ENCODE measurements around the gene CP.
"Not testable (repeated sequence)": the region's sequence is repeated elsewhere in the genome, so short reads cannot be mapped to it uniquely, and the experiment has no call there.

The CP gene

DNA sequence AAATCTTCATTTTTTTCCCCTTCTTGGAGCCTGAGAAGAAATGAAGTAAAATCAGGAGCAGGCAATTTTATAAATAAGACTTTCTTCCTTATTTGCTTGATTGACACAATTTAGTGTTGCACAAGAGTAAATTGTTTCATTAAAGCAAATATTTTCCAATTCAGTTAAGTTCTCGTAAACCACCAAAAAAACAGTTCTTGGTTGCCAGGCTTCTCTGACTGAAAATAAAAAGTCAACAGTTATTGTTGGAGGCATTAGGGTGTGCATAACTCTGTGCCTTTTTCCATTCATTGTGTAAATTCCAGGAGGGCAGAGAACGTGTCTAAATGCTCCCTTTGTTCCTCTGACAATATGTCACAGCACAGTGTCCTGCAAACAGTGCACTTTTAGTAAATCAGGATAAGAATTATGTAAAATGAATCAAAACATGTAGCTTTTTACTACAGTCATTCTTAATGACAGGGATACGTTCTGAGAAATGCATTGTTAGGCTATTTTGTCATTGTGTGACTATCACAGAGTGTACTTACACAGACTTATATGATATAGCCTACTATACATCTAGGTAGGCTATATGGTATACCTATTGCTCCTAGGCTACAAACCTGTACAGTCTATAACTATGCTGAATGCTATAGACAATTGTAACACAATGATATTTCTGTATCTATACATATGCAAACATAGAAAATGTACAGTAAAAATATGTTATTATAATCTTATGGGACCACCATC lies at the start of gene CP:
Gene CP, minus strand, starts transcription at position 47 of the 735 bp plus-strand sequence. Its CDS starts 37 bp downstream, at position 10.
- no peak for DNase-seq

DNA sequence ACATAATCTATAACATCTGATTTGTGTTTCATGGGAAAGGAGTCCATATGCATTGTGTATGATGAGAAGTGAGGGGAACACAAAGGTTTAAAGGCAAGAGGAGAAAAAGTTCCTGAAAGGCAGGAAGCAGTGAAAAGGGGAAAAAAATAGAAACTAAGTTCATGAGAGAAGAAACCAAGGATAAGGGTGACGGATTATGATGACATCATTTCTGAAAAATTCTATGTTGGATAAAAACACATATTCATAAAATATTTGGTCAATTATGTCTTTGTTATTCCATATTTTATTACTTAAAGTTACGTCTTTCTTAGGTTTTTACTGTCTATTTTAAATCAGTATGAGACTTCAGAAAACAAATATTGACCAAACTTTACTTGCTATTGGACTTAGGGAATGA lies 48.6 kb upstream of the CP start:
- DNase-seq, result no peak

DNA sequence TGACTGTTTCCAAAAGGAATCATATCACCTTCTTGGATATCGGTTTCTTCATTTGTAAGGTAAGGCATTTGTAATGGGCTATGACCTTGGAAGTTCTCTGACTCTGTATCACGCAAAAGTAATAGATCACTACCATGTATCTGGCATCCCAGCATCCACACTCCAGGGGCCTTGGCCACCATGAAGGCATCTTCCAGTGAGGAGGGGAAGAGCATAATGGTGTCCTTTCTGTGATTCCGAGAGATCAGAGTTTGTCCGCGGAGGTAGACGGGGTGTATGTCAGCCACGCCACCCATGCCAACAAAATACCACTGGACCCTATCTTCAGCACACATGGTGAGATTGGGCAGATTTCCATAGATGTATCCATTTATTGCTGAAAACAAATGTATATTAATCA lies 48.1 kb upstream of the CP start:
- no peak for DNase-seq

DNA sequence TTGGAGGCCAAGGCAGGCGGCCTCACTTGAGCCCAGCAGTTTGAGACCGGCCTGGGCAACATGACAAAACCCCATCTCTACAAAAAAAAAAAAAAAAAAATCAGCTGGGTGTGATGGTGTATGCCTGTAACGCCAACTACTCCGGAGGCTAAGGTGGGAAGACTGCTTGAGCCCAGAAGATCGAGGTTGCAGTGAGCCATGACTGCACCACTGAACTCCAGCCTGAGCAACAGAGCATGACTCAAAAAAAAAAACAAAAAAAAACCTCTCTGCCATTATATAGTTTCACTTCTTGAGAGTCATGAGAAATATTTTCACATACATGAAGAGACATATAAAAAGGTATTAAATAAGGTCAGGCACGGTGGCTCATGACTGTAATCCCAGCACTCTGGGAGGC lies 45.9 kb upstream of the CP start:
- no peak for DNase-seq

DNA sequence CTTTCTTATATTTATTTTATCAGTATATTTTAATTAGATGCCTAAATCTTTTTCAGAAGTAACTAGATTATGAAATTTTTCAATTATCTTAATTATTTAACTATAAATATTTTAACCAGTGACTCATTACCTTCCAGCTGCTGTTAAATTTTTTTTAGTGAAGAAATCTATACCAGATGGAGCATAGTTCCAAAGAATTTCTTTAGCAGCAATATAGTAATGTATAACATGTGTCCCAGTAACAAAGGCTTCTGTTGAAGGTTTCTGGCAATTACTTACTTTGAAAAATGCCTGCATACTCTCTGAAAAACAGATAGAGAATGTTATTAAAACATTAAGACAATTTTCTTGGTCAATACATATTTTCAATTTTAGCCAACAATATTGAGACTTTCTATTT lies 45.1 kb upstream of the CP start:
- DNase-seq, result no peak

DNA sequence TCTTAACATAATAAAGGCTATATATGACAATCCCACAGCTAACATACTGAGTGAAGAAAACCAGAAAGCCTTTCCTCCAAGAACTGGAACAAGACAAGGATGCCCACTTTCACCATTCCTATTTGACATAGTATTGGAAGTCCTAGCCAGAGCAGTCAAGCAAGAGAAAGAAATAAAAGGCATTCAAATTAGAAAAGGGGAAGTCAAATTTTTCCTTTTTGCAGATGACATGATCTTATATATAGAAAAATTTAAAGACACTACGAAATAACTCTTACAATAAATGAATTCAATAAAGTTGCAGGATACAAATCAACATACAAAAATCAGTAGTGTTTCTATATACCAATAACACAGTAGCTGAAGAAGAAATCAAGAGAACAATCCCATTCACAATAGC lies 42.2 kb upstream of the CP start:
- DNase-seq, result no peak

DNA sequence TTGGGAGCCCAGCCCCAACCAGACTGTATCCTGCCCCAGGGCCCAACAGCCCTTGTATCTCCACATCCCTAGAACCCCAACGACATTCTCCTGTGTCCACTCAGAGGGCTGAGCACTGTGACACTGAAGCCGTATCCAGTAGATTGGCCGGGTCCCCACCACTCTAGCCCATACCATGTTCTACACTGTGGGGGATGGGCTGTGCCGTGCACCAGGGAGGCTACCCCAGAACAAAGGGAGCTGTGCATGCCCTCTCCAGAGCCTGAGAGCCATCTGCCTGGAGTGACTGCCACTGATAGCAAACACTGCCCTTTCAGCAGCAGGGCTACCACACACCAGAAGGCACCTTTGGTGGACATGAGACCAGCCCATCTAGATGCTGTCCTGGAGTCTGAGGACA lies 37.1 kb upstream of the CP start:
- no peak for DNase-seq

DNA sequence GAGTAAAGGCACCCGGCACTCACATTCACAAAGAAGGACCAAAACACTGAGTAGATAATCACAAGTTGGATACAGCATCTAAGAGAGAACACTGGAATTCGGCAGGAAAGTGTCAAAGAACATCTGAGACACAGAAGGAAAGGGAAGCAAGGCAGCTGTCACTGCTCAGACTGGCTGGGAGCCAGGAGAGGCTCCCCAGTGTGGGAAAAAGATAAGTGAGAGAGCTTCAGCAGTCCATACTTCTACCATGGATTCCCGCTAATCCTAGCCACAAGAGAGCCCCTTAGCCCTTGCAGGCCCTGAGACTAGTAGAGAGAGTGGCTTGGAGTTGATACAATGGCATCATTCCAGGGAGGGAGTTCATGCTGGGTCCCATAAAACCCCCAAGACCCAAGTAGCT lies 36.7 kb upstream of the CP start:
- no peak for DNase-seq

DNA sequence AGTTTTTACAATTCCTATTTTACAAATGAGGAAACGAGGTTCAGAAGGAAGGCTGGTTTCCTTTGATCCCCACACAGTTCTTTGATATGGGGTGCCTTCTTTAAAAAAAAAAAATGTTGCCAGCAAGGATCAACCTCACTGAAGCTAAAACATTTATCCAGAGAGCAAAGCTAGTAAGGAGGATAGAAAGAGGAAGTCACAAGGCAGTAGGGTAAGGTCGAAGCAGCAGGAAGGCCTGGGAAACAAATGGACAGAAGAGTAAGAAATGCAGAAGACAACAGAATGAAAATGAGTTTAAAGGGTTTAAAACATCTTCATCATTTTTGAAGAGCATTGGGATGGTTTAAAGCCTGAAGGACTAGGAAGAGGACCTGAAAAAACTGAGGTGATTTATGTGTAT lies 30.6 kb upstream of the CP start:
- no peak for DNase-seq

DNA sequence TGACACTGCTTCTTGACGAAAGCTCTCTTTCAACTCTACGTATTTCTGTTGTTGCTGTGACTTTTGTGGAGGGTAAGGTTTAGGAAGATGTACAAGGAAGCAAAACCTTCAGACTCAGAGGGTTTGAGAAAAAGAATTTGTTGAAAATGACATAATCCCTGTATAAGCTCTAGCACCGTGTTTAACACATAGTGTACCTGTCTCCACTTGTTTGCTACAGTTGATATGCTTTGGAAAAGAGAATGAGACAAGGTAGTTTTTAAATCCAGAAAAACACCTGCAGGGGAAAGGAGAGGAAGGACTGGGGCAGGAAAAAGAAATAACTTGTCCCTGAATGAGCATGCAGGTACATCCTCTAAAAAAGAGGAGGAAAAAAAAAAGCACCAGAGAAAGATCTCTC lies 29.6 kb upstream of the CP start:
- no peak for DNase-seq

DNA sequence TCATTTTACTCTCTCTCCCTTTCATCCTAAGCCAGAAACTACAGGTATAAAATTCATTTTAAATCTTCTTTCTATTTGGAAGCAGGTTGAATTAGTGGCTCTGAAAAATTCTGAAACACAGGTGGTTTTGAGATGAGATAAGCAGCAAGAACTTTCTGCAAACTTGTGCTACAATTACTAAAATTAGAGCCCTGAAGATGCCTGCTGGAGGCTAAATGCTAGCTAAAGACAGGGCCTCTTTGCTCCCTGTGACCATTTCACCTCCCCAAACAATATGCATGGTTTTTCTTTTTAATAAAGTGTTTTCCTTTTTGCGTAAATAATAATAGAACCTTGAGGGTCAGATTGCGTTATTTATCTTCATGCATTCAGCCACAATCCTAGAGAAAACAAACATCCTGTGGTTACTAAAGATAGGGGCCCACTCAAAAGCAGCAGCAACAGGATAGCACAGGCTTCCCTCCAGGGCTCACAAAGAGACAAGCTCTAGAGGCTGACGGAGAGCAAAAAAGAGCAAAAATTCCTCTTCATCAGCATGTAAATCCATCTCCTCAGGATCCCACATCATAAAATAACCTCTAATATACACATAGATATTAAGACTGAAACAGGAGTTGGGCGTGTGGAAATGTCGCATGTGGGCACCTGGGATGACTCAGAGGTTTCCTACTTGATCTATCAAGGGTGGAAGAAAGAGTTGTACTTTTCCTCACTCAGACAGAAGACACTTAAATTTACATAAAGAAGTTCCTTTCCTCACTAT lies 26.5 kb upstream of the CP start:
- no peak for DNase-seq

DNA sequence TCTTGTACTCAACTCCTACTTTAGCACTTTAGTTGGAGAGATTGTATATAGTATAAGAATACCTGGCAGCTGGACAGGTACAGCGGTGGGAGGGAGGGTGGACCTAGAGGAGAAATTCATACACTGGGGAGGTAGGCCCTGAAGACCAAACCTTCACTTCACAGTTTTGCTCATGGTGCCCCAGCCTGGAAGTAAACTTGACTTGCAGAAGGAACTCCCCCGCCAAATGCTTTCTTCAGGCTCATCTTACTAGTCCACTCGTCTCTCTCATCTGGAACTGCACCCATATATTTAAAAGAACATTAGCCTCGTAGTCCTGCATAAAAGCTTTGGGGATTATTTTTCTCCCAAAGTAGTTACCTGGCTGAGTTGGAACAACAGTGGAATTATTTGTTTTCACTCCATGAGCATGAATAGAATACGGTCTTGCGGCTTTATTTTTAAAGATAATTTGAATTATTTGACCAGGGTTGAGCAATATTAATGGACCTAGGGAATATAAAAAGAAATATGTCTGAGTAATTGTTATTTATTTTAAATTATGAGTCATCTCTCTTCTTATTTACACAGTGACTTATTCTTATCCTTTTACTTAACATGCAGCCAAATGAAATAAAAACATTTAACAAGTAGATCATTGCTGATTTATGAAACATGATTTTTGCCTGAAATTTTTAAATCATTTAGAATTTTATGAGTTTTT lies 25.5 kb upstream of the CP start:
- no peak for DNase-seq

DNA sequence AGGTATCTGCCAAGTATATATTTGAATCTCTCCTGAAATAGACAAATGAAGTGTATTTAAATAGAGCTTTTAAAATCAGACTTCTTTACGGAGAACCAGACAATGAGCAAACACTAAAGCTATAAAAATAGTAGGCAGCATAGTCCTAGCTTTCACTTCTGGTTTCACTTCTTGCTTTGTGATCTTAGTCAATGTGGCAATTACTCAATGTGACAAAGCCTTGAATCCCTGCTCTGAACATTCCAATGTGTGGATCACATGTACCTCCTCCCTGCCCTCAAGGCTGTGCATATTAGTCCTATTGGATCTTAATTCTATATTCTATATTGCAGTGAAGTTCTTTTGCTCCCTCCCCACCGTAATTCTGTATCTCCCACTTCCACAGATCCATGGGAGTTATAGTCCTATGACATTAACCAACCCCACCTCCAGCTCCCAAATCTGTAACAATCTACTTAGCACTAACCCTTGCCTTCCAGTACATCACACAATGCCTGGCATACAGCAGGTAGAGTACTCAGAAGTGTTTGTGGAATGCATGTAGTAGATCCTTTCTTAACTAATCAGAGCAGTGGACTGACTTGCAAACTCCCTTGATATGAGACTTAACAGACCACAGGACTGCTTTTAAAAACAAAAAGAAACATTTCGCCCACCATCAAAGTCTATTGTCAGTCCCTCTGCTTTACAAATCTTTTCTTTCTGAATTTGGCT lies 24.3 kb upstream of the CP start:
- DNase-seq, result no peak

DNA sequence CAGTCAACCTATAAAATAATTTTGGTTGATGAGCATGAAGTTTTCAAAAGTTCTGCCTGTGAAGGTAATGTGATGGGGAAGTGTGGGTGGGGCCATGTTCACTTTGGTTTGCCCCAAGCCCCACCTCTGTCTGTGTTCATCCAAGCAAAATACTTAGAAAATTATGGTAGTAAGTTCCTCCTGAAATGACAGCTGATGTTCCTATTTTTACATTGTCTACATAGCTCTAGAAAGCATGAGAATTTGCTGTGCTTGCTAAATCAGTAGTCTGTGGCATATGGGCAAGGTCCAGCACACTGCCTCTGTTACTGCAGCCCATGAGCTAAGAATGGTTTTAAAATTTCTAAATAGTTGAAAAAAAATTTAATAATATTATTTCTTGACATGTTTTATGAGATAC lies 21.9 kb upstream of the CP start:
- DNase-seq, result no peak

DNA sequence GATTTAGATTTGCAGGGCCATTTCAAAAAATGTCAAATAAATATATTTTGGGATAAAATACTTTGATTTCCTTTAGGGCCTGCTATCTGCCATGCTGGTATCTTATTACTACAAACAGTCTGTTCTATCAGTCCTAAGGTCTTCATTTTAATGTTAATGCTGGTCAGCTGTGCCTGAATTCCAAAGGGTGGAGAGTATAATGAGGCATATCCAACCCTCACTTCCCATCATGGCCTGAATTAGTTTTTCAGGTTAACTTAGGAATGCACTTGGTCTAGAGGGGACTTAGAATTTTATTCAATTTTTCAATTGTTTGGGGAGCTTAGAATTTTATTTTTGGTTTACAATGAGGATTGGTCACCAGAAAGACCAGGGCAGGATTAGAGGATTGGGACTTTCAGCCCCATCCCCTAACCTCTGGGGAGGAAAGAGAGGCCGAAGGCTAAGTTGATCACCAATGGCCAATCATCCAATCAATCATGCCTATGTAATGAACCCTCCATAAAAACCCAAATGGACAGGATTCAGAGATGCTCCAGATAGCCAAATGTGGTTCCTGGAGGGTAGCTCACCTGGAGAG lies 17.8 kb upstream of the CP start:
- DNase-seq, result no peak

DNA sequence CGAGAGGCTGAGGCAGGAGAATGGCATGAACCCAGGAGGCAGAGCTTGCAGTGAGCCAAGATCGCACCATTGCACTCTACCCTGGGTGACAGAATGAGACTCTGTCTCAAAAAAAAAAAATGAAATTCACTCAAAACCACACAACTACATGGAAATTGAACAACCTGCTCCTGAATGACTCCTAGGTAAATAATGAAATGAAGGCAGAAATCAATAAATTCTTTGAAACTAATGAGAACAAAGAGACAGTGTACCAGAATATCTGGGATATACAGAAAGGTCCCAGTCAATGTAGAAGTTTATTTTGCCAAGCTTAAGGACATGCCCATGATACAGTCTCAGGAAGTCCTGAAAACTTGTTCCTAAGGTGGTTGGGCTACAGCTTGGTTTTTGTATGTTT lies 16.6 kb upstream of the CP start:
- not testable (repeated sequence) for DNase-seq

DNA sequence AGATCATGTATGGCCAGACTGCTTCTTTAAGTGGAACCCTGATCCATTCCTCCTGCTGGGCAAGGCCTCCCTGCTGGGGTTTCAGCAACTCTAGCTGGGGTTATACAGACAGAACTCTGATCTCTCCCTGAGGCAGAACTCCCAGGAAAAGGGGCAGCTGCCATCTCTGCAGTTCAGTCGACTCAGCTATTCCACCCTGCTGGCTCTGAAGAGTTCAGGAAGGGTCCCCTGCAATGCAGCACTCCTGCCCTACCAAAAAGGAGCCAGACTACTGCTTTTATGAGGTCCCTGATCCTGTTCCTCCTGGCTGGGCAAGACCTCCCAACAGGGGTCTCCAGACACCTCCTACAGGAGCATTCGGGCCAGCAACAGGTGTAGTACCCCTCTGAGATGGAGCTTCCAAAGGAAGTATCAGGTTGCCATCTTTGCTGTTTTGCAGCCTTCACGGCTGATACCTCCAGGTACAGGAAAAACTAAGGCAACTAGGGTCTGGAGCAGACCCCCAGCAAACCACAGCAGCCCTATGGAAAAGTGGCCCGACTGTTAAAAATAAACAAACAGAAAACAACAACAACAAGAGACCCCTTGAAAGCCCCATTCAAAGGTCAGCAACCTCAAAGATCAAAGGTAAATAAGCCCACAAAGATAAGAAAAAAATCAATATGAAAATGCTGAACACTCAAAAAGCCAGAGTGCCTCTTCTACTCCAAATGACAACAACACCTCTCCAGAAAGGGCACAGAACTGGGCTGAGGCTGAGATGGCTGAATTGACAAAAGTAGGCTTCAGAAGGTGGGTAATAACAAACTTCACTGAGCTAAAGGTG lies 14.2 kb upstream of the CP start:
- no peak for DNase-seq

DNA sequence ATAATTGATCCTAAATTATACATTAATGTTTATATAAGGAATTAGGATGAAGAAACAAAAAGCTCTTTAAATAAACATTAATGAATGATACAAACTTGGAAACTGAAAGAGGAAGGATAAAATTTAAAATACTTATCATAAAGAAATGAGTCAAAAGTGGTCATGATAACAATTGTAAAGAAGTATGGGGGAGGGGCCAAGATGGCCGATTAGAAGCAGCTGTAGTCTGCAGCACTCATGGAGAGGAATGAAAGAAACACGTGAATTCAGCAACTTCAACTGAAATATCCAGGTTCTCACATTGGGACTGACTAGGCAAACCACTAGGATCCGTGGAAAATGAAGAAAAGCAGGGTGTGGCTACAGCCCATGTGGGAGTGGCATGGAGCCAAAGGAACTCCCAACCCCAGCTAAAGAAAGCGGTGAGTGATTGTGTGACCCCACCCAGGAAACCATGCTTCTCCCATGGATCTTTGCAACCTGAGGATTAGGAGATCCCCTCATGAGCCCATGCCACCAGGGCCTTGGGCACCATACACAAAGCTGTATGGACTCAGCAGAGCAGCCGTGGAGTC lies 13.1 kb upstream of the CP start:
- DNase-seq, result no peak

DNA sequence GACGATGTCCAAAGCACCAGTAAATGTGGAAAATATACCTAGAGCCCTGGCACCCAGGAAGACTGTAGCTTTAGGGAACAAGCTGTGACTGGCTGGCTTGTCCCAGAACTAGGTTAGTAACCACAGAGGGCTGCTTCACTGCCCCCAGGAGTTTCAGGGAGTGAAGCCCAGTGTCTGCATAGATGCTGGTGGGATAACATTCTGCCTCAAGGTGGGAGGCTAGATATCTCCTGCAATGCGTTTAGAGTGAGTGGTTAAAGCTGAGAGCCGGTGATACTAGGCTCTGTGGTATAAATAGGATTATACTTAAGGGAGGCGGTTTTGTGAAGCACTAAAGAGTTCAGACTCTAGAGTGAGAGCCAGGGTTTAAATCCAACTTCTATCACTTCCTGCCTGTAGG lies 11.7 kb upstream of the CP start:
- DNase-seq, result peak; percentile 85

DNA sequence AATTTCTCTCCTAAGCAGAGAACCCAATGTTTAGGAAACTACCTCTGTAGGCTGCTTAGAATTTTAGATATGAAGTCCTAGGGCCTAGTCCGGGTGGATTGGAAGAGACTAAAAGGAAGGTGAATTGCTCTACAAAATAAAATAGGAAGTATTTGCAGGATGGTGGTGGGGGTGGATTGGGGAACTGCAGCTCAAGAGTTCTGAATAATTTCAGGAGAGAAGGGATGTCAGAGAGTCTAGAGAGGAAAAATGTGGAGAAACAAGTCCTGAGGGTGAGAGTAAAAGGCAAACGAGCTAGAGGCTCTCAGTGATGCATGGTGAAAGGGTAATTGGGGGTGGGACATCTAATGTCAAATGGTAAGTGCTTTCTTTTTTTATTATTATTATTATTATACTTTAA lies 10.2 kb upstream of the CP start:
- no peak for DNase-seq

DNA sequence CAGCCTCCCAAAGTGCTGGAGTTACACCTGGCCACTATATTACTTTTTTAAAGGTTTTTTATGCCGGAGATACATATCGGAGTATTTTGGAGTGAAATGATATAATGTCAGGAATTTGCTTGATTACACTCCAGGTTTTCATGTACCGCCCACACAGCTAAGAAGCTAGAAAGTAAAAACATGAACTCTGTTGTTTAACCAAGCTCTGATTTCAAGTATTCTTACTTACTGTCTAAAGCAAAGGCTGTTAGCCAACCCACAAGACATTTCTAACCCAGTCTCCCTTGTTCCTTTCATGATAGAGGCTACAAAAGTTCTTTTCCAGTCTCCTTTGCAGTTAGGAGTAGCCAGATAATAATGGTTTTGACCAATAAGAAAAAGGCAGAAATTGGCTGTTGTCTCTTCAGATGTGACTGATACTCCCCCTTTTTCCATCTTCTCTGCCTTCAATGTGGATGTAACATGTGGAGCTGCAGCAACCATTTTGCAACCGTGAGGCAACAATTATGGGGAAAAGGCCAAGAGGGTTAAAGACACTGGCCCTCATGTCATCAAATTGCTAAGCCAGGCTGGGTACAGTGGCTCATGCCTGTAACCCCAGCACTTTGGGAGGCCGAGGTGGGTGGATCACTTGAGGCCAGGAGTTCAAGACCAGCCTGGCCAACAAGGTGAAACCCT lies 6.1 kb upstream of the CP start:
- DNase-seq, result no peak

All from islet precursor cell (in vitro differentiated cells).